Gastroesophageal sphincter (tissue), 3 donors: ENCODE data around the gene DLGAP4.

Source experiments
- EP300 ChIP-seq: sonication (generic); formaldehyde crosslinking; IDR thresholded peaks from one replicate; pipeline ENCODE4 v1.6.1; 2017; ENCODE audit warnings: antibody characterized with exemption, mild to moderate bottlenecking
- POLR2A ChIP-seq, 2 donors: fragments of 450-650 bp; IDR thresholded peaks; one replicate each; pipeline ENCODE4 v1.6.1; 2017; ENCODE audit warnings: antibody characterized with exemption in 2 of 2, mild to moderate bottlenecking in 2 of 2, moderate library complexity in 1 of 2
- POLR2AphosphoS5 ChIP-seq: sonication (generic); formaldehyde crosslinking; IDR thresholded peaks from one replicate; pipeline ENCODE4 v1.6.1; 2017; ENCODE audit warnings: antibody characterized with exemption
- TF ChIP-seq, protein P1 (sequence below), 4 experiments: fragments of 200-600 bp in 2 of 4; fragments of 450-650 bp in 2 of 4; sonication (generic) in 1 of 4; IDR thresholded peaks; one replicate each; pipeline ENCODE4 v1.5.1; 2017 to 2019; ENCODE audit warnings: antibody characterized with exemption in 4 of 4, mild to moderate bottlenecking in 2 of 4, moderate library complexity in 2 of 4

DNA sequence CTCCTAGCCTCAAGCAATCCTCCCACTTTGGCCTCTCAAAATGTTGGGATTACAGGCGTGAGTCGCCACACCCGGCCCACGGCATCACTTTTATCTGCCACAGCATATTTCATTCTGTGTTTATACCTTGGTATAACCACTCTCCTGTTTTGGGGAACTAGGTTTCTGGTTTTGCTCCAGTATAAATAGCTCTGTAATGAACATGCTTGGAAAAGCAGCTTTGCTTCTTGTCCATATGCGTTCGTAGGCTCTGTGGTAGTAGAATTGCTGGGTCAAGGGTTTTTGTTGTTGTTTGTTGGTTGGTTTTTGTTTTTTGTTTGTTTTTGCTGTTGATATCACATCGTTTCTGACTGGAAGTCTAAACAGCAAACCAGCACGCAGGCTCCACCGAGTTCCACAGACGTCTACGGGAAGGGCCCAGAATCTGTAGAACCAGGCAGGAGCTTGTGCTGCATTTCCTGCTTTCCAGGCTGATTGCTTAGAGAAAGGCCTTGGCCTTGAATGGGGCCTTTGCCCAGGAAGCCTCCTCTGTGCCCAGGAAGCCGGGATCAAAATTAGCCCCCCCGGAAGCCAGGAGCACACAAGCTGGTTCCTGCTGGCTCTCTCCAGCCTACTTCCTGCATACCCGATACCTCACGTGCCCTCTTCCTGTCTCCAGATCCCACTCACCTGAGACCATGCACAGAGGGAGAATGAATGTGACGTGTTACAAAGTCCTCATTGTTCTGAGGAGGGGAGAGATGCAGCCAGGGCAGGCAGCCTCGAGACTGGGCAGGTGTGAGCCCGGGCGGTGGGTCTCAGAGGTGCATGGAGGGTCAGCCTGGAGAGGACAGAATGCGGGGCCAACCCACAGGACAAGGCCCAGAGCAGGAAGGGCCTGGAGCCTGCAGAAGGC lies 35.1 kb upstream of the DLGAP4 start:
- TF ChIP-seq, protein P1, sequence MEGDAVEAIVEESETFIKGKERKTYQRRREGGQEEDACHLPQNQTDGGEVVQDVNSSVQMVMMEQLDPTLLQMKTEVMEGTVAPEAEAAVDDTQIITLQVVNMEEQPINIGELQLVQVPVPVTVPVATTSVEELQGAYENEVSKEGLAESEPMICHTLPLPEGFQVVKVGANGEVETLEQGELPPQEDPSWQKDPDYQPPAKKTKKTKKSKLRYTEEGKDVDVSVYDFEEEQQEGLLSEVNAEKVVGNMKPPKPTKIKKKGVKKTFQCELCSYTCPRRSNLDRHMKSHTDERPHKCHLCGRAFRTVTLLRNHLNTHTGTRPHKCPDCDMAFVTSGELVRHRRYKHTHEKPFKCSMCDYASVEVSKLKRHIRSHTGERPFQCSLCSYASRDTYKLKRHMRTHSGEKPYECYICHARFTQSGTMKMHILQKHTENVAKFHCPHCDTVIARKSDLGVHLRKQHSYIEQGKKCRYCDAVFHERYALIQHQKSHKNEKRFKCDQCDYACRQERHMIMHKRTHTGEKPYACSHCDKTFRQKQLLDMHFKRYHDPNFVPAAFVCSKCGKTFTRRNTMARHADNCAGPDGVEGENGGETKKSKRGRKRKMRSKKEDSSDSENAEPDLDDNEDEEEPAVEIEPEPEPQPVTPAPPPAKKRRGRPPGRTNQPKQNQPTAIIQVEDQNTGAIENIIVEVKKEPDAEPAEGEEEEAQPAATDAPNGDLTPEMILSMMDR (IDR thresholded peaks at IDR 0.05), result no peak
- TF ChIP-seq EP300 (no peak), POLR2A (IDR thresholded peaks at IDR 0.05) (no peak), POLR2AphosphoS5 (no peak)
